ENCODE measurements around the gene FHAD1. TPM values are rescaled to one million over a fixed set of nuclear protein-coding genes. Genes with fewer than 3 reads are reported as not detected.

The FHAD1 gene
- total RNA-seq, 1 experiment from 2014 or later, result 3.5 TPM

DNA sequence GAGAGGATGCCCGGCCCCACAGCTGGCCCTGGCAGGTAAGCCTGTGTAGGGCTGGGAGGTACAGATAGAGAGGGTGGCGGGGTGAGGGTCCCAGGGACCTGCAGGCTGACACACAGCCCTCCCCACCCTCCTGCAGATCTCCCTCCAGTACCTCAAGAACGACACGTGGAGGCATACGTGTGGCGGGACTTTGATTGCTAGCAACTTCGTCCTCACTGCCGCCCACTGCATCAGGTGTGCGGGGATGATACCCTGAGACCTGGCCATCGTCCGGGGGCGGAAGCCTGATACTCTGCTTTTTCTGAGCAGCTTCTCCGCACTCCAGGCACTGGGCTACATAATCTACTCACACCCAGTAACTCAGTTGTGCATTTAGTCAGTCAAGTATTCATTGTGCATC, 193.3 kb downstream of the FHAD1 start:
- ChIA-PET POLR2A (no interaction called here), RAD21 (ENCODE audit: low non-redundant PET in 1 of 2, low total read pairs in 2 of 2, uncharacterized antibody in 2 of 2, unreplicated experiment in 2 of 2) (no interaction called here), CTCF (no interaction called here)
- Histone ChIP-seq H3K4me2 (ENCODE audit: low read length) (no peak overlapping the region), H3K27me3 (ENCODE audit: insufficient read depth, low read length) (no peaks in the 10 kb centered on the region), H3K27ac (ENCODE audit: low read depth, low read length) (no peak overlapping the region), H3K36me3 (ENCODE audit: control insufficient read depth in 1 of 2, insufficient read depth in 2 of 2, low read length in 2 of 2) (no peaks in the 10 kb centered on the region), H2AFZ (ENCODE audit: low read depth, low read length, poor library complexity, severe bottlenecking) (no peak overlapping the region), H3K4me1 (ENCODE audit: control insufficient read depth in 1 of 2, insufficient read depth in 2 of 2, low read length in 2 of 2) (no peaks in the 10 kb centered on the region), H3K4me3 (replicated peaks in 1 of 2; ENCODE audit: low read depth in 1 of 2, low read length in 2 of 2) (no peak overlapping the region), H3K9me3 (ENCODE audit: control insufficient read depth in 1 of 2, insufficient read depth in 1 of 2, low read depth in 1 of 2, low read length in 2 of 2) (no peaks in the 10 kb centered on the region), H3K79me2 (ENCODE audit: insufficient read depth, low read length) (no peaks in the 10 kb centered on the region), H3K9me2 (ENCODE audit: insufficient read depth) (no peaks in the 10 kb centered on the region), H4K20me1 (ENCODE audit: insufficient read depth) (no peaks in the 10 kb centered on the region), H3K9ac (ENCODE audit: low read length) (no peak overlapping the region)
- DNase-seq (ENCODE audit: low read depth, low spot score) (no peak), ATAC-seq (no peak)
- intact Hi-C loops (cut with micrococcal nuclease), result no loop called here
- BruUV-seq (replicated peaks), result no TSS peak
- TF ChIP-seq ZNF274 (IDR thresholded peaks at IDR 0.05; ENCODE audit: low read depth, low read length) (no peak), RAD21 (IDR thresholded peaks at IDR 0.05; ENCODE audit: low read depth) (no peak), JUND (IDR thresholded peaks at IDR 0.05) (no peak), ZFX (IDR thresholded peaks at IDR 0.05) (no peak), CTCF (IDR thresholded peaks at IDR 0.05 in 2 of 3, conservative IDR thresholded peaks at IDR 0.05 in 1 of 3; ENCODE audit: borderline replicate concordance in 1 of 3, insufficient read depth in 1 of 3, low read depth in 2 of 3, low read length in 2 of 3) (no peak), CEBPB (IDR thresholded peaks at IDR 0.05; ENCODE audit: low read depth) (no peak), SP1 (IDR thresholded peaks at IDR 0.05; ENCODE audit: low read depth) (no peak), ATF3 (IDR thresholded peaks at IDR 0.05) (no peak), ZBTB33 (IDR thresholded peaks at IDR 0.05; ENCODE audit: extremely low read depth, insufficient replicate concordance, low read length) (no peak)
- TF ChIP-seq, protein P1, sequence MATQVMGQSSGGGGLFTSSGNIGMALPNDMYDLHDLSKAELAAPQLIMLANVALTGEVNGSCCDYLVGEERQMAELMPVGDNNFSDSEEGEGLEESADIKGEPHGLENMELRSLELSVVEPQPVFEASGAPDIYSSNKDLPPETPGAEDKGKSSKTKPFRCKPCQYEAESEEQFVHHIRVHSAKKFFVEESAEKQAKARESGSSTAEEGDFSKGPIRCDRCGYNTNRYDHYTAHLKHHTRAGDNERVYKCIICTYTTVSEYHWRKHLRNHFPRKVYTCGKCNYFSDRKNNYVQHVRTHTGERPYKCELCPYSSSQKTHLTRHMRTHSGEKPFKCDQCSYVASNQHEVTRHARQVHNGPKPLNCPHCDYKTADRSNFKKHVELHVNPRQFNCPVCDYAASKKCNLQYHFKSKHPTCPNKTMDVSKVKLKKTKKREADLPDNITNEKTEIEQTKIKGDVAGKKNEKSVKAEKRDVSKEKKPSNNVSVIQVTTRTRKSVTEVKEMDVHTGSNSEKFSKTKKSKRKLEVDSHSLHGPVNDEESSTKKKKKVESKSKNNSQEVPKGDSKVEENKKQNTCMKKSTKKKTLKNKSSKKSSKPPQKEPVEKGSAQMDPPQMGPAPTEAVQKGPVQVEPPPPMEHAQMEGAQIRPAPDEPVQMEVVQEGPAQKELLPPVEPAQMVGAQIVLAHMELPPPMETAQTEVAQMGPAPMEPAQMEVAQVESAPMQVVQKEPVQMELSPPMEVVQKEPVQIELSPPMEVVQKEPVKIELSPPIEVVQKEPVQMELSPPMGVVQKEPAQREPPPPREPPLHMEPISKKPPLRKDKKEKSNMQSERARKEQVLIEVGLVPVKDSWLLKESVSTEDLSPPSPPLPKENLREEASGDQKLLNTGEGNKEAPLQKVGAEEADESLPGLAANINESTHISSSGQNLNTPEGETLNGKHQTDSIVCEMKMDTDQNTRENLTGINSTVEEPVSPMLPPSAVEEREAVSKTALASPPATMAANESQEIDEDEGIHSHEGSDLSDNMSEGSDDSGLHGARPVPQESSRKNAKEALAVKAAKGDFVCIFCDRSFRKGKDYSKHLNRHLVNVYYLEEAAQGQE (IDR thresholded peaks at IDR 0.05; ENCODE audit: low read depth), result no peak
- TF ChIP-seq, protein P2, sequence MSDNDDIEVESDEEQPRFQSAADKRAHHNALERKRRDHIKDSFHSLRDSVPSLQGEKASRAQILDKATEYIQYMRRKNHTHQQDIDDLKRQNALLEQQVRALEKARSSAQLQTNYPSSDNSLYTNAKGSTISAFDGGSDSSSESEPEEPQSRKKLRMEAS (IDR thresholded peaks at IDR 0.05), result no peak

Data from HCT116 (cell line).